ENCODE results near the gene ALDH16A1. TPM values are rescaled to one million over a fixed set of nuclear protein-coding genes. Genes with fewer than 3 reads are reported as not detected.
A peak's percentile ranks its signal among the peaks of the same experiment; 100 is the strongest.
"Not testable (repeated sequence)": the region's sequence is repeated elsewhere in the genome, so short reads cannot be mapped to it uniquely, and the experiment has no call there.

ALDH16A1 gene
- total and polyA plus RNA-seq, 10 of the 15 experiments (the other 5 are each of a cell fraction or from before 2014, with no cell fraction given) = 1.7 to 49.3 (median 18.1) TPM

DNA sequence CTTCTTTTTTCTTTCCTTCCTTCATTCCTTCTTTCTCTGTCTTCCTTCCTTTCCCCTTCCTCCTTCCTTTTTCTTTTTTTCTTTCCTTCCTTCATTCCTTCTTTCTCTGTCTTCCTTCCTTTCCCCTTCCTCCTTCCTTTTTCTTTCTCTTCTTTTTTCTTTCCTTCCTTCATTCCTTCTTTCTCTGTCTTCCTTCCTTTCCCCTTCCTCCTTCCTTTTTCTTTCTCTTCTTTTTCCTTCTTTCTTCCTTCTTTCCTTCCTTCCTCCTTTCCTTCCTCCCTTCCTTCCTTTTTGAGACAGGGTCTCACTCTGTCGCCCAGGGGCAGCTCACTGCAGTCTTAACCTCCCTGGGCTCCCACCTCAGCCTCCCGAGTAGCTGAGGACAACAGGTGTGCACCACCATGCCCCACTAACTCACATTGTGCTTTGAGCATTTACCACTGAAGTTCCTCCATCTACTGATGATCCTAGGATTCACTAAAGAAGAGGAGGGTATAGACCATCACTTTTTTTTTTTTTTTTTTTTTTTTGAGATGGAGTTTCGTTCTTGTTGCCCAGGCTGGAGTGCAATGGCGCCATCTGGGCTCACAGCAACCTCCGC, 8.8 kb upstream of the ALDH16A1 start:
- ChIA-PET SMC1A (ENCODE audit: uncharacterized antibody, unreplicated experiment) (interaction anchor here (0.6 to 3.4 kb wide), 5 partner anchors 13 to 102 kb away, joined by 3 to 14 read pairs (median 3); no protein-coding TSS in a partner anchor), RAD21 (ENCODE audit: unreplicated experiment) (interaction anchor here (1.0 to 1.3 kb wide), 2 partner anchors 25 to 53 kb away, joined by 4 to 5 read pairs; no protein-coding TSS in a partner anchor), CTCF (interaction anchor here (0.6 to 4.9 kb wide), 11 partner anchors 9 to 219 kb away, joined by 3 to 47 read pairs (median 4); partner anchors contain the start of genes ALDH16A1 and FLT3LG), POLR2A (interaction anchor here (0.6 to 0.8 kb wide), 3 partner anchors 9 to 26 kb away, joined by 4 to 9 read pairs (median 4); partner anchors contain the start of gene ALDH16A1)
- BruUV-seq (replicated peaks); in situ Hi-C loops (cut with MboI); intact Hi-C loops (cut with micrococcal nuclease; ENCODE audit: unreplicated experiment); H4K20me1 ChIP-seq (ENCODE audit: control insufficient read depth, insufficient read depth); H3K4me1 ChIP-seq (ENCODE audit: control insufficient read depth, insufficient read depth, low read length); ATAC-seq; H3K79me2 ChIP-seq (ENCODE audit: control insufficient read depth, insufficient read depth, low read length); H3K9ac ChIP-seq (ENCODE audit: control insufficient read depth, insufficient read depth, low read length); DNase-seq (ENCODE audit: low read depth, low spot score); H3K27ac ChIP-seq (ENCODE audit: control insufficient read depth, insufficient read depth); H3K36me3 ChIP-seq (ENCODE audit: control insufficient read depth in 2 of 2, insufficient read depth in 2 of 2, low read length in 1 of 2); H3K9me3 ChIP-seq (replicated peaks; ENCODE audit: control insufficient read depth, insufficient read depth, low read length); H3K4me3 ChIP-seq; FAIRE-seq: not testable (repeated sequence)
- peak overlapping the region; percentile 25 for H2AFZ ChIP-seq (ENCODE audit: control insufficient read depth, low read depth, low read length)
- TF ChIP-seq ETV6 (conservative IDR thresholded peaks at IDR 0.05 in 1 of 2, IDR thresholded peaks at IDR 0.05 in 1 of 2; ENCODE audit: borderline replicate concordance in 1 of 2, low read depth in 1 of 2) (0 out of 4 replicates have a peak, but pooled peaks of 1 of the 2 experiments have one; percentile 6), SMAD1 (IDR thresholded peaks at IDR 0.05; ENCODE audit: low read depth, partially characterized antibody) (peak; percentile 45), YBX1 (IDR thresholded peaks at IDR 0.05) (peak; percentile 52; the same call in 1 of the 2 replicates), HDGF (IDR thresholded peaks at IDR 0.05) (0 out of 2 replicates have a peak, but pooled peaks have one; percentile 27)
- peaks cover 9 to 18% of the 10 kb centered on the region in 2 experiments for H3K27me3 ChIP-seq (replicated peaks in 1 of 2; ENCODE audit: control insufficient read depth in 2 of 2, insufficient read depth in 2 of 2, low read length in 1 of 2)
- peak overlapping the region; percentile 62; the same call in 1 of the 2 replicates for H3K4me2 ChIP-seq (ENCODE audit: control insufficient read depth, insufficient read depth)
- WGBS (ENCODE audit: insufficient coverage, insufficient replicate concordance, low lambda C conversion rate, missing lambda C conversion rate) = 4% methylated on average over 2 of the region's 5 CpGs

DNA sequence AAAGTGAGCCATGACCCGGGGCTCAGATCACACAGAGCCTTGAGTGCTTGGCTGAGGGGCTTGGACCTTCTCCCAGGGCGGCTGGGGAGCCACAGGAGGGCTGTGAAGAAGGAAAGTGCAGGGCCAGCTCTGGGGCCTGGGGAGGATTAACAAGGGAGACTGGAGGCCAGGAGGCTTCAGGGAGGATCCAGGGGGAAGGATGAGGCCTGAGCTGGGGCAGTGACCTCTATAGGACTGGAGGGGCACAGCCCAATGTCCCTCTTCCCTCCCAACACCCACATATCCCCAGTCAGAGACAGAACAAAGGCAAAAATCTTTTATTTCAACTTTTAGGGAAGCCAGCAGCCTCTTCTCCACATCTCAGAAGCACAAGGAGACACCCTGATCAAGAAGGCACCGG, 7.0 kb upstream of the ALDH16A1 start:
- ChIA-PET RAD21 (ENCODE audit: unreplicated experiment) (interaction anchor here (1.0 kb wide), 1 partner anchor 24 kb away, joined by 3 read pairs; no protein-coding TSS in a partner anchor), POLR2A (interaction anchor here (0.6 to 1.1 kb wide), 6 partner anchors 9 to 1389 kb away, joined by 3 to 8 read pairs (median 4); partner anchors contain the start of gene RRAS), SMC1A (ENCODE audit: uncharacterized antibody, unreplicated experiment) (interaction anchor here (0.7 to 3.4 kb wide), 3 partner anchors 14 to 72 kb away, joined by 3 to 11 read pairs (median 3); no protein-coding TSS in a partner anchor), CTCF (interaction anchor here (0.6 to 4.9 kb wide), 5 partner anchors 24 to 186 kb away, joined by 3 to 47 read pairs (median 8); partner anchors contain the start of gene FLT3LG)
- FAIRE-seq (no peak), ATAC-seq (no peak), DNase-seq (ENCODE audit: low read depth, low spot score) (no peak)
- Histone ChIP-seq H3K27me3 (replicated peaks in 1 of 2; ENCODE audit: control insufficient read depth in 2 of 2, insufficient read depth in 2 of 2, low read length in 1 of 2) (peaks cover 2 to 7% of the 10 kb centered on the region in 2 experiments; a peak in 2 of 4 replicates), H2AFZ (ENCODE audit: control insufficient read depth, low read depth, low read length) (no peak overlapping the region), H3K4me2 (ENCODE audit: control insufficient read depth, insufficient read depth) (no peak overlapping the region), H3K9me3 (replicated peaks; ENCODE audit: control insufficient read depth, insufficient read depth, low read length) (no peaks in the 10 kb centered on the region), H3K79me2 (ENCODE audit: control insufficient read depth, insufficient read depth, low read length) (peaks cover 13% of the 10 kb centered on the region), H3K36me3 (ENCODE audit: control insufficient read depth in 2 of 2, insufficient read depth in 2 of 2, low read length in 1 of 2) (peaks cover 2 to 6% of the 10 kb centered on the region in 2 experiments; a peak in 3 of 4 replicates), H3K27ac (ENCODE audit: control insufficient read depth, insufficient read depth) (no peak overlapping the region), H3K4me1 (ENCODE audit: control insufficient read depth, insufficient read depth, low read length) (peaks cover 5% of the 10 kb centered on the region), H3K4me3 (no peak overlapping the region), H4K20me1 (ENCODE audit: control insufficient read depth, insufficient read depth) (no peaks in the 10 kb centered on the region; the same call in 1 of the 2 replicates), H3K9ac (ENCODE audit: control insufficient read depth, insufficient read depth, low read length) (no peak overlapping the region)
- no TSS peak for BruUV-seq (replicated peaks)
- intact Hi-C loops (cut with micrococcal nuclease; ENCODE audit: unreplicated experiment) (no loop called here), in situ Hi-C loops (cut with MboI) (no loop called here)
- WGBS (ENCODE audit: insufficient coverage, insufficient replicate concordance, low lambda C conversion rate, missing lambda C conversion rate) = 93% methylated on average over 3 of the region's 3 CpGs
- TF ChIP-seq LARP7 (IDR thresholded peaks at IDR 0.05) (no peak), MYB (IDR thresholded peaks at IDR 0.05; ENCODE audit: borderline replicate concordance, low read depth, low read length) (no peak), SREBF2 (IDR thresholded peaks at IDR 0.05; ENCODE audit: low read length) (no peak), CTCF (IDR thresholded peaks at IDR 0.05 in 2 of 3, conservative IDR thresholded peaks at IDR 0.05 in 1 of 3; ENCODE audit: control insufficient read depth in 2 of 3, extremely low read depth in 1 of 3, insufficient read depth in 1 of 3, low read depth in 3 of 3, low read length in 3 of 3) (peak in 1 of 3 experiments; percentile 6; a peak in 1 of 6 replicates)

Measured in GM12878 (cell line).